Lung (tissue), 16 donors: ENCODE data around the gene BEST1. TPM values are rescaled to one million over a fixed set of nuclear protein-coding genes. Genes with fewer than 3 reads are reported as not detected.

Experiments used
- ATAC-seq: fragments of 200-7000 bp; cut with Tn5 transposase; one replicate; pipeline ENCODE4 v1.9.1; 2020; ENCODE audit warnings: moderate number of reproducible peaks; ENCODE audit not compliant: insufficient read depth, low FRiP score
- DNase-seq, 3 donors: peaks; one replicate each; pipeline ENCODE4 v3.0.0-alpha.2; 2013 to 2017
- H3K27ac ChIP-seq, 2 donors: one replicate each; pipeline ENCODE4 v1.5.1; 2013; ENCODE audit warnings: mild to moderate bottlenecking in 2 of 2, moderate library complexity in 2 of 2, control low read depth in 1 of 2, inconsistent platforms in 1 of 2, low read depth in 1 of 2, low read length in 1 of 2
- H3K27me3 ChIP-seq, 3 donors: one replicate each; pipeline ENCODE4 v1.5.1; 2013; ENCODE audit warnings: low read length in 2 of 3; ENCODE audit not compliant: control insufficient read depth in 3 of 3, insufficient read depth in 3 of 3
- H3K36me3 ChIP-seq, 4 donors: one replicate each; pipeline ENCODE4 v1.5.1; 2013; ENCODE audit warnings: low read length in 4 of 4, mild to moderate bottlenecking in 1 of 4, moderate library complexity in 1 of 4; ENCODE audit not compliant: control insufficient read depth in 4 of 4, insufficient read depth in 4 of 4
- H3K4me1 ChIP-seq, 5 donors: one replicate each; pipeline ENCODE4 v1.5.1; 2013; ENCODE audit warnings: low read length in 5 of 5, mild to moderate bottlenecking in 2 of 5, moderate library complexity in 1 of 5; ENCODE audit not compliant: control insufficient read depth in 5 of 5, insufficient read depth in 5 of 5
- H3K4me3 ChIP-seq: one replicate; pipeline ENCODE4 v1.5.1; 2013; ENCODE audit warnings: mild to moderate bottlenecking, control low read depth, moderate library complexity
- H3K9ac ChIP-seq, 2 donors: one replicate each; pipeline ENCODE4 v1.5.1; 2013; ENCODE audit warnings: low read length in 2 of 2, control low read depth in 1 of 2; ENCODE audit not compliant: insufficient read depth in 1 of 2
- H3K9me3 ChIP-seq, 4 donors: one replicate each; pipeline ENCODE4 v1.5.1; 2013; ENCODE audit warnings: low read length in 3 of 4, mild to moderate bottlenecking in 1 of 4, moderate library complexity in 1 of 4; ENCODE audit not compliant: control insufficient read depth in 4 of 4, insufficient read depth in 3 of 4
- WGBS, 2 donors: extraction: QIAGEN DNeasy Blood & Tissue Kit; methylation state at CpG; one replicate each; pipeline ENCODE4 v1.1.7; 2013; 5-methylcytosine and 5-hydroxymethylcytosine counted together
- long read RNA-seq, 5 donors: transcript quantifications; one replicate each; lab custom pipeline, GENCODE V29; 2026
- polyA plus RNA-seq, 2 donors: library from polyadenylated mRNA; stranded (reverse); fragments of 200-250 nt; gene quantifications; one replicate each; pipeline ENCODE4 v1.2.1, GENCODE V29; 2013
- total RNA-seq, 2 donors: library from RNA; depleted of rRNA in 1 of 2; stranded (reverse); fragments of >200 nt in 1 of 2; gene quantifications; one replicate each; pipeline ENCODE4 v1.2.1, GENCODE V29; 2014 to 2021
- TF ChIP-seq, protein P1 (sequence below): IDR thresholded peaks from 2 replicates; pipeline ENCODE4 v1.5.1; 2012; ENCODE audit warnings: mild to moderate bottlenecking; ENCODE audit errors: control extremely low read depth, extremely low read depth
- donor health status: control.
- donor health status: control.
- donor health status: Bipolar disorder and iron deficiency.
- donor health status: healthy.
- donor health status: DM: yes; HTN: yes; CAD: no.

BEST1 gene
- total RNA-seq (10 to 100 TPM in 1 of 2 donors, 1 to 10 TPM in 1; 4.9 to 16.6 TPM), polyA plus RNA-seq (10 to 100 TPM in 1 of 2 donors, 1 to 10 TPM in 1; 6.1 to 27.3 TPM)
- long read RNA-seq, donor 1, partial matches to known transcripts: 2,833 of 2,856 reads
- long read RNA-seq, donor 1, other reads (novel, unspliced or antisense): 23 of 2,856 reads
- long read RNA-seq, donor 2, partial matches to known transcripts: 300 of 2,076 reads
- long read RNA-seq, donor 2, other reads (novel, unspliced or antisense): 1,776 of 2,076 reads
- long read RNA-seq, donor 3, partial matches to known transcripts: 1,666 of 1,692 reads
- long read RNA-seq, donor 3, other reads (novel, unspliced or antisense): 26 of 1,692 reads
- long read RNA-seq, donor 4: 0 reads
- long read RNA-seq, donor 5, partial matches to known transcripts: 512 of 3,476 reads
- long read RNA-seq, donor 5, other reads (novel, unspliced or antisense): 2,964 of 3,476 reads

DNA sequence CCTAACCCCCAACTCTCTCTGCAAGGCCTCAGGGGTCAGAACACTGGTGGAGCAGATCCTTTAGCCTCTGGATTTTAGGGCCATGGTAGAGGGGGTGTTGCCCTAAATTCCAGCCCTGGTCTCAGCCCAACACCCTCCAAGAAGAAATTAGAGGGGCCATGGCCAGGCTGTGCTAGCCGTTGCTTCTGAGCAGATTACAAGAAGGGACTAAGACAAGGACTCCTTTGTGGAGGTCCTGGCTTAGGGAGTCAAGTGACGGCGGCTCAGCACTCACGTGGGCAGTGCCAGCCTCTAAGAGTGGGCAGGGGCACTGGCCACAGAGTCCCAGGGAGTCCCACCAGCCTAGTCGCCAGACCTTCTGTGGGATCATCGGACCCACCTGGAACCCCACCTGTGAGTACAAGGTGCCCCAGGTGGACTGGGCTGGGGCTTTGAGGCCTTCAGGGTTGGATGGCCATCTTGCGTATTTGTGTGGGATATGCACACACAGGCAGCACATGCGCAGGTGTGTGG is at the start of gene BEST1:
BEST1 (plus strand) TSS at position 317 of the 513 bp plus-strand sequence. CDS start 1,456 bp downstream, outside the sequence.
- TF ChIP-seq, protein P1, sequence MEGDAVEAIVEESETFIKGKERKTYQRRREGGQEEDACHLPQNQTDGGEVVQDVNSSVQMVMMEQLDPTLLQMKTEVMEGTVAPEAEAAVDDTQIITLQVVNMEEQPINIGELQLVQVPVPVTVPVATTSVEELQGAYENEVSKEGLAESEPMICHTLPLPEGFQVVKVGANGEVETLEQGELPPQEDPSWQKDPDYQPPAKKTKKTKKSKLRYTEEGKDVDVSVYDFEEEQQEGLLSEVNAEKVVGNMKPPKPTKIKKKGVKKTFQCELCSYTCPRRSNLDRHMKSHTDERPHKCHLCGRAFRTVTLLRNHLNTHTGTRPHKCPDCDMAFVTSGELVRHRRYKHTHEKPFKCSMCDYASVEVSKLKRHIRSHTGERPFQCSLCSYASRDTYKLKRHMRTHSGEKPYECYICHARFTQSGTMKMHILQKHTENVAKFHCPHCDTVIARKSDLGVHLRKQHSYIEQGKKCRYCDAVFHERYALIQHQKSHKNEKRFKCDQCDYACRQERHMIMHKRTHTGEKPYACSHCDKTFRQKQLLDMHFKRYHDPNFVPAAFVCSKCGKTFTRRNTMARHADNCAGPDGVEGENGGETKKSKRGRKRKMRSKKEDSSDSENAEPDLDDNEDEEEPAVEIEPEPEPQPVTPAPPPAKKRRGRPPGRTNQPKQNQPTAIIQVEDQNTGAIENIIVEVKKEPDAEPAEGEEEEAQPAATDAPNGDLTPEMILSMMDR: no peak
- H3K27me3 ChIP-seq: peaks cover 0 to 4% (median 0%) of the 10 kb centered on the region in 3 donors
- no peaks in the 10 kb centered on the region for H3K36me3 ChIP-seq
- H3K9ac ChIP-seq: peak within 1 kb of the TSS in 1 of 2 donors; percentile 44
- no peak within 1 kb of the TSS for H3K27ac ChIP-seq
- no peak for DNase-seq
- 89 to 90% methylated on average over 8 of the region's 8 CpGs for WGBS, 2 donors
- peaks cover 0 to 27% (median 5%) of the 10 kb centered on the region in 5 donors for H3K4me1 ChIP-seq
- no peaks in the 10 kb centered on the region for H3K9me3 ChIP-seq
- H3K4me3 ChIP-seq: no peak within 1 kb of the TSS
- no peak for ATAC-seq

DNA sequence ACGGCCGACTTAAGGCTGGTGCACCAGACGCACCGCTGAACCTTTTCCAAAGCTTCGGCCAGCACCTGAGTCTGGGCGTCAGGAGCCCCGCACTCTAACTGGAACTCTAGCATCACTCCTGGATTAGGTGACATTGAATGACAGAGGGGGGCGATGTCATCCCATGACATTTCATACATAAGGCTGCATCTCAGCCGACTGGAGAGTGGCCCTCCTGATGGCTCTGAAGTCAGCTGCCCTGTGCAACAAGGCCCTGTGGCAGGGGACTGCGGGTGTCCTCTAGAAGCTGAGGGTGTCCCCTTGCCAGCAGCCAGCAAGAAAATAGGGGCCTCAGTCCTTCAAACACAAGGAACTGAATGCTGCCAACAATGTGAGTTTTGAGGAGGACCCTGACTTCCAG is 48.8 kb upstream of the BEST1 start:
- Histone ChIP-seq H3K4me1 (no peaks in the 10 kb centered on the region), H3K27me3 (no peaks in the 10 kb centered on the region), H3K27ac (no peak overlapping the region), H3K9ac (no peak overlapping the region), H3K36me3 (peaks cover 0 to 12% (median 3%) of the 10 kb centered on the region in 4 donors), H3K4me3 (no peak overlapping the region), H3K9me3 (no peaks in the 10 kb centered on the region)
- TF ChIP-seq, protein P1: no peak
- no peak for DNase-seq
- no peak for ATAC-seq
- WGBS, 2 donors: 90 to 95% methylated on average over 10 of the region's 10 CpGs

DNA sequence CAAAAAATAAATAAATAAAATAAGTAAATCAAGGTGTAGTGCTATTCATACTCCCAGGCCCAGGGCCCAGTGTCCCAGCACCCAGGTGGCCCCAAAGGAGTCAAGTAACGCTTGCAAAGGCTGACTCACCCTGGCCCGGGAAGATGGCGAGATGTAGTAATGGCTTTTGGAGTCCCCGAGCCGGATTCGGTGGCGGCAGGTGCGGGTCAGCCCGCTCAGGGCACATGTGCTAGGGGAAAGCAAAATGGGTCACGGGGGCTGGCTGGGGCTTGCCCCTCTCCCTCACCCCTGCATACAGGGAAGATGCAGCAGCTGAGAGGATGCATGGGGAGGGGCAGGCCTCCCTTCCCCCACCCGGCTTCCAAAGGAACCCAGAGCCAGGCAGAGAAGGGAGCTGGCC is 47.8 kb upstream of the BEST1 start:
- H3K4me1 ChIP-seq: no peaks in the 10 kb centered on the region
- DNase-seq: no peak
- ATAC-seq: no peak
- no peaks in the 10 kb centered on the region for H3K9me3 ChIP-seq
- H3K36me3 ChIP-seq: peaks cover 0 to 9% (median 4%) of the 10 kb centered on the region in 4 donors
- H3K9ac ChIP-seq: no peak overlapping the region
- WGBS, 2 donors: 88 to 92% methylated on average over 11 of the region's 11 CpGs
- TF ChIP-seq, protein P1: no peak
- no peaks in the 10 kb centered on the region for H3K27me3 ChIP-seq
- H3K27ac ChIP-seq: no peak overlapping the region
- H3K4me3 ChIP-seq: no peak overlapping the region
